SK-N-SH treated with all-trans-retinoic acid at 6 μM for 48 hours (cell line): ENCODE measurements around the gene TAF3.

ENCODE experiments used
- ZNF565 ChIP-seq: fragments of 450-650 bp; formaldehyde crosslinking; conservative IDR thresholded peaks from 2 replicates; pipeline ENCODE4 v1.5.0; 2020; ENCODE audit warnings: low read depth, mild to moderate bottlenecking, moderate library complexity
- ZNF8 ChIP-seq: fragments of 450-650 bp; formaldehyde crosslinking; IDR thresholded peaks from 2 replicates; pipeline ENCODE4 v1.5.0; 2020; ENCODE audit warnings: mild to moderate bottlenecking, moderate library complexity

DNA sequence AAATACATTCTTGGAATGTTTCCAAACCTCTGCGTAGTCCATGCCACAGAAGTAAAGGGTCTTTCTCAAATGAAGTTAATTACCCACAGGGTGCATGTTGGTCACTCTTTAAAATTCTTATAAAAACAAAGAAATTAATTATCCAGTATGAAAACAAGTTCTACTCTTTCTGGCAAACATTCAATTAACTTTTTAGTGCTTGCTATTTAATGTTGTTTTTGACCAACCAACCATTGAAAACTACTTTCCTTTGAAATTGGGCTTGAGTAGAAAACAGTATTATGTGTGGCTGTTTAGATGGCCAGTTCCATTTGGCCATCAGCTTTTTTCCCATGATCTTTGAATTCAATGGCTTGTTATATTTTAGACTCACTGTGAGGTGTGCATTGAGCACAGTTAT lies 83.0 kb downstream of the TAF3 start:
- no peak for TF ChIP-seq ZNF8 (CRISPR knock-in tag)
- TF ChIP-seq ZNF565 (CRISPR knock-in tag) = no peak
